ENCODE measurements around the gene THSD8.

GRCh38 chr19:12756150-12756883, 45.6 kb upstream of the THSD8 start:
- no peak for TF ChIP-seq CTCF (IDR thresholded peaks at IDR 0.05)
- no peak for TF ChIP-seq POLR2A (IDR thresholded peaks at IDR 0.05)

Measured in vagina (tissue), 2 donors.